GM21723 (cell line): Measurements from ENCODE around the gene RGS1.

Experiments
- ATAC-seq: cut with Tn5 transposase; IDR thresholded peaks from one replicate; pipeline ENCODE4 v1.9.1; 2021; ENCODE audit warnings: mild to moderate bottlenecking, moderate library complexity; ENCODE audit not compliant: unreplicated experiment

Gene RGS1

DNA sequence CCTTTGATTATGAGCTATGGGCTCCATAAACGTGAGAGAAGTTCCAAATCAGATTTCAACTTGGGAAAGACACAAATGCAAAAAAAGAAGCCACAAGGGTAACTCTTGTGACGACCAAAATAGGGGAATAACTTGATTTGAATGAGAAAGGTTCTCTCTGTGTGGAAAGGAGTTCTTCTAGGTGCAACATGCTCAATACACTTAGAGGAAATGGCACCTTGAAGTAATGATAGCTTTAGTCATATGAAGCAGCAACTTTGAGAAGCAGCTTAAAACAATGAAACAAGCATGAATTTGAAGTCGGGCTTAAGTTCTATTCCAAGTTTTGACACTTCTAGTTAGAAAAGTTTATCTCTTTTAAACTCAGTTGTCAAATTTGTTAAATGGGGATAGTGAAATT lies 21.8 kb upstream of the RGS1 start:
- no peak for ATAC-seq

DNA sequence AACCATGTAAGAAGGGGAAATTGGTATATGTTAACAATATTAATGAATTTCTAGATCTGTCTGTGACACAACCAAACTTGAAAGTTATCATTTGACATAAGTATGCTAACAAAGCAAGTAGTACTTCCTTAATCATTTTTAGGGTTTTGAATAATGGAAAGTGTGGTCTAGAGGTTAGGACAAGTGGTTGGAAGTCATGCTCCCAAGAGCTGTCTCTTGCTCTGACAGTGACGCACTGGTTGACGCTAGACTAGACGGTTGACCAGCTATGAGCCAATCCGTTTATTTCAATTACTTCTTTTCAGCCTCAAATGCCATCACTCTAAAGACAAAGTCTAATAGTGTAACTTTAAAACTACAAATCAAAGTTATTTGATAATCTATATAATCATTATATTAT lies 20.7 kb upstream of the RGS1 start:
- ATAC-seq: no peak

DNA sequence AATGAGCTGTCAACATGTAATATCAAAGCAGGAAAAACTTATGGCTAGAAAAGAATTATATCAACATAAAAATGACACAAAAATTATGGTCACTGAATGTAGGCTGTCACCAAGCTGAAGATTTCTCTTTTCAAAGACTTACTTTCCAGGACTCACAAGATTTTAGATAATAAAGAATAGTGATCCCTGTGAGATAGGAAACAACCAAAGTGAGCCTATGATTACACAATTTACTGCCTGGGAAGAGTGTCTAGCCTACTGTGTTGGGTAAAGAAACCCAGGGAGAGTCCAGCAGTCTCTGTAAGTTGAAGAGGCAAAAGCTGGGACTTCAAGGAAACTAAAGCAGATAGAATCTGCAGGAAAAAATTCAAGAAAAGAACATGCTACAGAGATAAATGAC lies 20.2 kb upstream of the RGS1 start:
- no peak for ATAC-seq

DNA sequence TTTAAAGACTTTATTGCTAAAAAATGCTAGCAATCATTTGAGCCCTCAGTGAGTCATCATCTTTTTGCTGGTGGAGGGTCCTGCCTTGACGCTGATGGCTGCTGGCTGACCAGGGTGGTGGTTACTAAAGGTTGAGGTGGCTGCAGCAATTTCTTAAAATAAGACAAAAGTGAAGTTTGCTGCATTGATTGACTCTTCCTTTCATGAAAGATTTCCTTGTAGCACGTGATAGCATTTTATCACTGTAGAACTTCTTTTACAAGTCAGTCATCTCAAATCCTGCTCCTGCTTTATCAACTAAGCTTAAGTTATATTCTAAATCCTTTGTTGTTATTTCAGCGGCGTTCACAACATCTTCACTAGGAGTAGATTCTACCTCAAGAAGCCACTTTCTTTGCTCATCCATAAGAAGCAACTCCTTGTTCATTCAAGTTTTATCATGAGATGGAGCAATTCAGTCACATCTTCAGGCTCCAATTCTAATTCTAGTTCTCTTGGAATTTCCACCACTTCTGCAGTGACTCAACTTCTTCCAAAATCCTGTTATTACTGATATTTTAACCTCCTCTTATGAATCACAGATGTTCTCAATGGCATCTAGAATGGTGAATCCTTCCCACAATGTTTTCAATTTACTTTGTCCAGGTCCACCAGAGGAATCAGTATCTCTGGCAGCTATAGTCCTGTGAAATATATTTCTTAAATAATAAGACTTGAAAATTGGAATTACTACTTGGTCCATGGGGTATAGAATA lies 17.6 kb upstream of the RGS1 start:
- no peak for ATAC-seq

- ATAC-seq: peak; percentile 66
Observed at GRCh38 chr1:192559115-192560006, 16.2 kb upstream of the RGS1 start.

- ATAC-seq: no peak
Observed at GRCh38 chr1:192561301-192561700, 14.3 kb upstream of the RGS1 start.

GRCh38 chr1:192563129-192563528 lies 12.4 kb upstream of the RGS1 start:
- ATAC-seq: no peak

GRCh38 chr1:192564099-192564498 lies 11.5 kb upstream of the RGS1 start:
- no peak for ATAC-seq

- ATAC-seq: no peak
Observed at GRCh38 chr1:192565946-192566345, 9.6 kb upstream of the RGS1 start.

GRCh38 chr1:192566657-192567056 lies 8.9 kb upstream of the RGS1 start:
- no peak for ATAC-seq

- no peak for ATAC-seq
Observed at GRCh38 chr1:192568063-192568462, 7.5 kb upstream of the RGS1 start.

DNA sequence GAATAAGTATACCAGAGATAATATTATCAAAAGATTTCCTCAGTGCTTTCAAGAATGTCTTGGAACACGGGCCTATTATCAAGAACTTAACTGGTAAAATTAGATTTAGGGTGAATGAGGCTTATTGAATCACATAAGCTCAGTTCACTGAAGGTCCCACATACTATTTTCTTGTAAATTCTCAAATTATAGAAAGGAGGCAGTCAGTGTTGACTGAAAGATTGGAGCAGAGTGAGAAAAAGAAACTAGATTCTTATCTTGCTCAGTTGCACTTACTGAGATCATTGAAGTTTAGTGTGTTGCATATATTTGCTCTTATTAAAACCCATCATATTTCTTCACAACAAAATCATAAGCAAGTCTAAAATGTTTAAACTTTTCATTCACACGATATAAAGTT lies 3.9 kb upstream of the RGS1 start:
- ATAC-seq: no peak

DNA sequence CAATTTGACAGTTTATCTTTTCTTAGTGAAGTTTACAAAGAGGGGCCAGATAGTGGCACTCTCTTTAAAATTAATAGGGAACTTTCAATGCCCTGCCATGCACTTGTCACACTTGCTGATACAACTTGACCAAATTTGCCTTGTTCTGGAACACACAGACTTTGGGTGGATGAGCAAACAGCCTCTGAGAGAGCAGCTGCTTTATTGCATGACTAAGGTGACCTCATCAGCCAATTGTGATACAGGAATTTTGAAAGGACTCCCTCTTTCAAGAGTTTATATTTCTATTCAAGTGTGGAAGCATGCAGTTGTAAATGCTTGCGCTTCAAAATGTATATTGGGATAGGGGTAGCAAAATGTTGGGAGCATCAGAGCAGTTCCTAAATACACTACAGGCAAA lies 2.1 kb upstream of the RGS1 start:
- ATAC-seq: no peak

- ATAC-seq: no peak
Observed at GRCh38 chr1:192574073-192574472, 1.5 kb upstream of the RGS1 start.

DNA sequence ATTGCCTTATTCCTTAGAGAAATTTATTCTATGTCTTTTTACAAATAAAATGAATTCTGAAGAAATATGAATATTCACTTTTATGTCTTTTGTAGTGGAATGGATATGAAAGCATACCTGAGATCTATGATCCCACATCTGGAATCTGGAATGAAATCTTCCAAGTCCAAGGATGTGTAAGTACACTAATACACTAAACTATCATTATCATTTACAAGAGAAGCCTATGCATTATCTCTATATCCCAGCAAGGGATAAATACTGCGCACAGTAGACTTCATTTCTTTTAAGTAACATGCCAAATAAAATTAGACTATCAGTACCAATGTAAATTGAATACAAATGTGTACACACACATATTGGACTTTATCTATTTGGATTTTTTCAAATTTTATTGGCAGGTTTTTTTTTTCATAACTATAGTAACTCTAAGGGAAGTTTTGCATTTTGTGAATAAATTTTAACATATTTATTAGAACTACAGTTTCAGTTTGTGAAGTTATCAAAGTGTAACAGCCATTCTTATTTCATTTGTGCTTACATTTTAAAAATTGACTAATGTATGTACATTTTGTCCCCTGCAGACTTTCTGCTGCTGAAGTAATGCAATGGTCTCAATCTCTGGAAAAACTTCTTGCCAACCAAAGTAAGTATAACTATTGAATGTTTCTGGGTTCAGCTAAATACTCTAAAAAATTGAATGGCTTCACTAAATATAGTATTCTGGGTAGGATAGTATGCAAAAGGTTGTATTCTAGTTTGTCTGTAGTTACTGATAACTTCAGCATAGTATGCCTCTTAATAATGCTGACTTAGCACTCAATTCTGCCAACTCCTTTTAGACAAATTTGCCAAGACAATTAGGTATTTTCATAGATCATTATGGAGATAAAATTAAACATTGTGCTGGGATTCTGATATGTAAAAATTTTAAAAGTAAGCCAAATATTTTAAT lies 894 bp downstream of the RGS1 start:
- ATAC-seq: no peak

DNA sequence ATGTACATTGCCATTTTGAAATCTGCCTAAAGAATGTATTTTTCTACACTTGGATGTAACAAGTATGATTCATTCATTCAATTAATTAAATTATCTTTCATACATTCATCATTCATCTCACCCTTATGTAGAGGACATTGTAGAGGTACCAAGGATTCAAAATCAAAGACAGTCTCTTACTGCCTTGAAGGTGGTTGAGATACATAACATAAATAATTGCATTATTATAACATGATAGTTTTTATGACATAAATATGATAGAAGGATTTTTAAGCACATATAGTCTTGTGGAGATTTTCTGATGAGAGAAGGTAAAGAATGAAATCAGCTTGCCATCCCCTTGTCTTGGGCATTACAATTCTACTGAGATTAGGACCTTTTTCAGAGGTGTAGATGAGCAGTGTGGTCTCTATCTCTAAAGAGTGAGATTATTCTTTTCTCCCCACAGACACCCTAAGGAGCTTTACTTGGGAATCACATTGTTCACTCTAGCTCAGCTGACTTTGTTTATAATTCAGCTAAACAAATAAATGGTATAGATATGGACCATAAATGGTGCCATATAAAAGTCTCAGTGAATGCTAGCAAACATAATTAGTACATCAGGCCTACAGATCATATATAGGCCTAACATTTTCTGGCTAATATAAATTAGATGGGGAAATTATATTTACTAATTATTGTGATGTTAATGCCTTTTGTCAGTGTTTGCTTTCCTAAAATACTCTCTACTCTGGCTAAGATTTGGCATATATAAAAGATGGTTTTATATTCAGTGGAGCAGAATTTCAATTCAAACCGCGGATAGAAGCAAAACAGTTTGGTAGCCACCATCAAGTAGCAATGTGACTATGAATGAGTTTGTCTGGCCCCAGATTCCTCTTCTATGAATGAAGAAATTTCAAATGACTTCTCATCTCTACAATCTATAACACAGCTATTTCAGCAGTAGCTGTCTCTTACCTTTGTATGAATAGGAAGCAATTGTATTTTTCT lies 1.9 kb downstream of the RGS1 start:
- ATAC-seq: no peak

- ATAC-seq: no peak
Observed at GRCh38 chr1:192578144-192578909, 2.8 kb downstream of the RGS1 start.

- peak; percentile 20 for ATAC-seq
Observed at GRCh38 chr1:192579010-192579738, 3.6 kb downstream of the RGS1 start.
